ENCODE measurements around the gene DDAH2.

Gene DDAH2

GRCh38 chr6:31689249-31690110 lies 39.6 kb downstream of the DDAH2 start:
- Histone ChIP-seq H3K9ac (ENCODE audit: low read length) (peak overlapping the region; percentile 11), H3K36me3 (ENCODE audit: control insufficient read depth, insufficient read depth, low read length) (peaks cover 30% of the 10 kb centered on the region), H3K4me1 (ENCODE audit: control insufficient read depth, insufficient read depth, low read length) (peaks cover 21% of the 10 kb centered on the region), H3K9me3 (ENCODE audit: control insufficient read depth, low read length) (no peaks in the 10 kb centered on the region), H3K4me3 (ENCODE audit: low read length) (no peak overlapping the region), H3K27me3 (ENCODE audit: control insufficient read depth, insufficient read depth, low read length) (no peaks in the 10 kb centered on the region)

- Histone ChIP-seq H3K4me3 (ENCODE audit: low read length) (no peak overlapping the region), H3K4me1 (ENCODE audit: control insufficient read depth, insufficient read depth, low read length) (peaks cover 29% of the 10 kb centered on the region), H3K9ac (ENCODE audit: low read length) (no peak overlapping the region), H3K27me3 (ENCODE audit: control insufficient read depth, insufficient read depth, low read length) (no peaks in the 10 kb centered on the region), H3K9me3 (ENCODE audit: control insufficient read depth, low read length) (no peaks in the 10 kb centered on the region), H3K36me3 (ENCODE audit: control insufficient read depth, insufficient read depth, low read length) (peaks cover 30% of the 10 kb centered on the region)
Measured at GRCh38 chr6:31687860-31688693, 41.0 kb downstream of the DDAH2 start.

- Histone ChIP-seq H3K9ac (ENCODE audit: low read length) (no peak overlapping the region), H3K4me1 (ENCODE audit: control insufficient read depth, insufficient read depth, low read length) (peaks cover 29% of the 10 kb centered on the region), H3K27me3 (ENCODE audit: control insufficient read depth, insufficient read depth, low read length) (no peaks in the 10 kb centered on the region), H3K36me3 (ENCODE audit: control insufficient read depth, insufficient read depth, low read length) (peaks cover 30% of the 10 kb centered on the region), H3K4me3 (ENCODE audit: low read length) (no peak overlapping the region), H3K9me3 (ENCODE audit: control insufficient read depth, low read length) (no peaks in the 10 kb centered on the region)
Measured at GRCh38 chr6:31687321-31687720, 41.8 kb downstream of the DDAH2 start.

GRCh38 chr6:31686483-31686882 lies 42.6 kb downstream of the DDAH2 start:
- no peak overlapping the region for H3K9ac ChIP-seq (ENCODE audit: low read length)
- H3K4me1 ChIP-seq (ENCODE audit: control insufficient read depth, insufficient read depth, low read length): peaks cover 33% of the 10 kb centered on the region
- H3K27me3 ChIP-seq (ENCODE audit: control insufficient read depth, insufficient read depth, low read length): no peaks in the 10 kb centered on the region
- H3K36me3 ChIP-seq (ENCODE audit: control insufficient read depth, insufficient read depth, low read length): peaks cover 30% of the 10 kb centered on the region
- H3K4me3 ChIP-seq (ENCODE audit: low read length): no peak overlapping the region
- no peaks in the 10 kb centered on the region for H3K9me3 ChIP-seq (ENCODE audit: control insufficient read depth, low read length)

GRCh38 chr6:31683591-31683990 lies 45.5 kb downstream of the DDAH2 start:
- Histone ChIP-seq H3K4me3 (ENCODE audit: low read length) (no peak overlapping the region), H3K36me3 (ENCODE audit: control insufficient read depth, insufficient read depth, low read length) (peaks cover 14% of the 10 kb centered on the region), H3K9me3 (ENCODE audit: control insufficient read depth, low read length) (no peaks in the 10 kb centered on the region), H3K27me3 (ENCODE audit: control insufficient read depth, insufficient read depth, low read length) (no peaks in the 10 kb centered on the region), H3K9ac (ENCODE audit: low read length) (peak overlapping the region; percentile 67), H3K4me1 (ENCODE audit: control insufficient read depth, insufficient read depth, low read length) (peaks cover 19% of the 10 kb centered on the region)

- Histone ChIP-seq H3K9ac (ENCODE audit: low read length) (peak overlapping the region; percentile 71), H3K4me1 (ENCODE audit: control insufficient read depth, insufficient read depth, low read length) (peaks cover 19% of the 10 kb centered on the region), H3K27me3 (ENCODE audit: control insufficient read depth, insufficient read depth, low read length) (no peaks in the 10 kb centered on the region), H3K4me3 (ENCODE audit: low read length) (peak overlapping the region; percentile 40), H3K9me3 (ENCODE audit: control insufficient read depth, low read length) (no peaks in the 10 kb centered on the region), H3K36me3 (ENCODE audit: control insufficient read depth, insufficient read depth, low read length) (peaks cover 3% of the 10 kb centered on the region)
Measured at GRCh38 chr6:31681135-31681671, 47.9 kb downstream of the DDAH2 start.

GRCh38 chr6:31680226-31681134 lies 48.6 kb downstream of the DDAH2 start, which contains the start of gene LY6G5C:
TSS of gene LY6G5C (minus strand) at chr6:31681067. CDS start at chr6:31680373, 694 bp downstream.
- no peaks in the 10 kb centered on the region for H3K9me3 ChIP-seq (ENCODE audit: control insufficient read depth, low read length)
- no peaks in the 10 kb centered on the region for H3K27me3 ChIP-seq (ENCODE audit: control insufficient read depth, insufficient read depth, low read length)
- no peaks in the 10 kb centered on the region for H3K36me3 ChIP-seq (ENCODE audit: control insufficient read depth, insufficient read depth, low read length)
- peaks cover 19% of the 10 kb centered on the region for H3K4me1 ChIP-seq (ENCODE audit: control insufficient read depth, insufficient read depth, low read length)
- peak within 1 kb of the TSS; percentile 71 for H3K9ac ChIP-seq (ENCODE audit: low read length)
- H3K4me3 ChIP-seq (ENCODE audit: low read length): peak within 1 kb of the TSS; percentile 40

- no peaks in the 10 kb centered on the region for H3K27me3 ChIP-seq (ENCODE audit: control insufficient read depth, insufficient read depth, low read length)
- no peak overlapping the region for H3K4me3 ChIP-seq (ENCODE audit: low read length)
- H3K36me3 ChIP-seq (ENCODE audit: control insufficient read depth, insufficient read depth, low read length): no peaks in the 10 kb centered on the region
- no peak overlapping the region for H3K9ac ChIP-seq (ENCODE audit: low read length)
- H3K4me1 ChIP-seq (ENCODE audit: control insufficient read depth, insufficient read depth, low read length): peaks cover 11% of the 10 kb centered on the region
- H3K9me3 ChIP-seq (ENCODE audit: control insufficient read depth, low read length): no peaks in the 10 kb centered on the region
Measured at GRCh38 chr6:31677955-31678354, 51.1 kb downstream of the DDAH2 start.
